Activated CD8-positive, alpha-beta memory T cell treated with anti-CD3 and anti-CD28 coated beads for 4 hours (primary cell): ENCODE measurements around the gene ZNF462.

Source experiments
- DNase-seq, 2 donors: peaks; one replicate each; pipeline ENCODE4 v3.0.0-alpha.2; 2020; ENCODE audit warnings: low read depth in 2 of 2

The ZNF462 gene

DNA sequence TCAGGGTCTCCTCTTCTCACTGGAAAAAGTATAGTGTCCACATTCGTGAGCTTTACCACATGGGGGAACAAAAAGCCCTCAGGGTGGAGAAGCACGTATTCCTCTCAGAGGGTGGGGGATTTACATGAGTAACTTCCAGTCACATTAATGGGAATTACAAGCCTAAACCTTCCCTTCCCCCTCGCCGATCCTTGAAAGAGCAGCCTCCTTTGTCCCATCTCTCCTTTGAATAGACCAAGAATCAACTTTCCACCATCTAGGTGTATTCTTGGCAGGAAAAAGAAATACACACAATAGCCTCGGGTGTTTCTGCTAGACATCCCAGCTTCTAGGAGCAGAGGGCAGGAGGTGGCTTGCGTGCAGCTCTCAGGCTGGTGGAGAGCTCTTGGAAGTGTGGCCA, 144.4 kb downstream of the ZNF462 start:
- DNase-seq = no peak

DNA sequence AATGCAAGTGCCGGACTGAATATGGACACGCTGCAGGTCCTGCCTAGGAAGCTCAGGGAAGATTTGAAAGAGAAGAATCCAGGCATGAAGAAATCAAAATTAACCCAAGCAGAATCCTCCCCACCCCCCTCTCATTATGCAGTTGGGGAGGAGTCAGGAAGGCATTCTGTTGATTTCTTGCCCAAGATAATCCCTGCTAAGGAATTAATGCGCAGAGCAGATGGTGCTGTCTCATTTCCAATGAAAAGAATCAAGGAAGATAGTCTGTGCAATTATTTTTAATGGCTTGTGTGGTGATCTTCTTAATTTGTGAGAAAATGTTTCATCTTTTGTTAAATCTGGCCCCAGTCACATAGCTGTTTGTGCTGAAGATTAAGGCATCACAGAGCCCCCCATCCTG, 145.0 kb downstream of the ZNF462 start:
- no peak for DNase-seq

DNA sequence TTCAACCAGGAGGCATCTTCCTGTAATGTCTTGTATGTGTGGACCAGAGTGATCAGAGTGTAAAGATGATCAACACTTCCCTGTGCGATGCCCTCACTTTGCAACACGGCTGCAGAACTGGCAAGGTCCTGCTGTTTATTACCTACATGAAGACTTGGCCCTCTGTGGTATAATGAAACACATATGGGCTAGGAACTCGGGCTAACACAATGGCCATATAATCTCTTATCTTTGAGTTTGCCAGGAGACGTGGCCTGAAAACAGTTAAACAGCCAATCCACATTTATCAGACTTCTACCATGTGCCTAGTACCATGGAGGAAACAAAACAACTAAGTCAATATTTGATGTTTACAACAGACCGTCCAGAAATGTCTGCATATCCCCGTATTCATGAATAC, 145.5 kb downstream of the ZNF462 start:
- DNase-seq = no peak

DNA sequence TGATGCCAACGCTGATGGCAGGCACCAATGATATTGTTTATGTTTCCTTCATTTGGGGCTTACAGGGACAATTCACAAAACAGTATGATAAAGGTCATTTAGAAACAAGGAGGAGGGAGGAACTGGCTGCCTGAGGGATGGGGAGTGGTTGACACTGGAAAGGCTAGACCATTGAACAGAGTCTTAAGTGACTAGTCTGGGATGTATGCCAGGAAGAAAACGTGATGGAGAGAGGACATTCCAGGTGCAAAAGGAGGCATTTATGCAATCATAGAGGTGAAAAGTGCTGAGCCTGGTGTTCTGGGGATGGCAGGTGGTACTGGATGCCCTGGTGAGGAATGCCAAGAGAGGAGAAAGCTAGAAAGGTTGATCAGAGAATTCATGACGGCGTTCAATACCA, 153.4 kb downstream of the ZNF462 start:
- no peak for DNase-seq

DNA sequence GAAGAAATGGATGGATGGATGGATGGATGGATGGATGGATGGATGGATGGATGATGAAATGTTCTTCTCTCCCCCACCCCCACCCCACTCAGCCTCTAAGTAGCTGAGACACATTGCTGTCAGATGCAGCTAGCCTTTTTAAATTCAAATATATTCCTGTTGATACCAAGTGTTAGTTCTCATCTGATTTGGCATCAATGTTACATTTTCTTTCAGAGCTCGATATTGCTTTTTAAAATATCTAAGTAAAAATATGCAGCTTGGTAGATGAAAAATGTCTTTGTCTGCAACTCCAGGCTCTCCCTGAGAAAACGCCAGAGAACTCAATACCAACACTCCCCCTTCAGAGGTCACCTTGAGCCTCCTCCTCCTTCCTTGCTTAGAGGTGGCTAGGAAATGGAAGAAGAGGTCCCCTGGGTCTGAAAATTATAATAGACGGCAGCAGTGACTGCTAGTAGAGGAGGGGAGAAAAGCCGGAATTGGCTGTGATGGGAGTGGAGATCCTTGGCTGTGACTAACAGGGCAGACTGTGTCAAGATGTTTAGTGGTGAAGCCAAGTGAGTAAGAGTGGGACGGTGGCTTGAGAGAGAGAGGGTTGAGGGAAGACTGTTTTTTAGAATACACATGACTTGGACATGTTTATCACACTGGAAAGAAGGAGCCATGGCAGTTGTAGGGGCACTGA, 156.0 kb downstream of the ZNF462 start:
- DNase-seq = no peak

DNA sequence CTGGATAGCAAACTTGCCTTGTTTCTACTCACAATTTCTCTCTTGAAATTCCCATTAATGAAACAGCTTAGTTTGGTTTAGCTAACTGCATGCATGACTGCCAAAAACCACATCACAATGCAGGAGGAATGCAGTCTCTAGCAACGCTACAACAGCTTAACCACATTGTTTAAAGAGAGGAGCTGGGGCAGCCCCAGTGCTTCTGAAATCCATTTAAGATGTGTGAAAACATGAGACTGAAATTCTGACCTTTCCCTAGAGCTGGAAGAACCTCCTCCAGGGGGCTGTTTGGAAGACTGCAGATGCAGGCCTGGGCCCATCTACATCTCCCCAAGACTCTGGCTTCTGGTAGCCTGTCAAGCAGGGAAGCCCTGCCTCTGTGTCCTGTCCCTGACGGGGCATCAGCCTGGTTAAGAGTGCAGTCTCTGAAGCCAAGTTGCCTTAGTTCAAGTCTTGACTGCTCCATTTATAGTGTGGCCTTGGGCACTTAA, 157.1 kb downstream of the ZNF462 start:
- DNase-seq = no peak

DNA sequence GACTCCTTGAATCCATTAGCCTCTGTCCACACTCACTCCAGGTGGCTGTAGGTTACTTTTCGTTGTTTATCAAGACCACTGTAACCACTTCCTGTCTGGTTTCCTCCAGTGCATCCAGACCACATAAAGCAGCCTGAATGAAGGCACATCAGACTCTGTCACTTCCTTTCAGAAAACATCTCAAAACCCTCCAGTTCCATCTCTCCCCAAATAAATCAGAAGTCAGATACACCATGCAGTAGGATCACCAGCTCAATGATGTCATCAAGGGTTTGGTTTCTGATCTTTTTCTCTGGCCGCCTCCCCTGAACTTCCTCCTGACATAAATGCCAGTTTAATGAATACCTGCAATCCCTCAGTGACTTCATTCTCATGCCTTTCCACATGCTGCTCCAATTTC, 161.2 kb downstream of the ZNF462 start:
- DNase-seq = no peak

DNA sequence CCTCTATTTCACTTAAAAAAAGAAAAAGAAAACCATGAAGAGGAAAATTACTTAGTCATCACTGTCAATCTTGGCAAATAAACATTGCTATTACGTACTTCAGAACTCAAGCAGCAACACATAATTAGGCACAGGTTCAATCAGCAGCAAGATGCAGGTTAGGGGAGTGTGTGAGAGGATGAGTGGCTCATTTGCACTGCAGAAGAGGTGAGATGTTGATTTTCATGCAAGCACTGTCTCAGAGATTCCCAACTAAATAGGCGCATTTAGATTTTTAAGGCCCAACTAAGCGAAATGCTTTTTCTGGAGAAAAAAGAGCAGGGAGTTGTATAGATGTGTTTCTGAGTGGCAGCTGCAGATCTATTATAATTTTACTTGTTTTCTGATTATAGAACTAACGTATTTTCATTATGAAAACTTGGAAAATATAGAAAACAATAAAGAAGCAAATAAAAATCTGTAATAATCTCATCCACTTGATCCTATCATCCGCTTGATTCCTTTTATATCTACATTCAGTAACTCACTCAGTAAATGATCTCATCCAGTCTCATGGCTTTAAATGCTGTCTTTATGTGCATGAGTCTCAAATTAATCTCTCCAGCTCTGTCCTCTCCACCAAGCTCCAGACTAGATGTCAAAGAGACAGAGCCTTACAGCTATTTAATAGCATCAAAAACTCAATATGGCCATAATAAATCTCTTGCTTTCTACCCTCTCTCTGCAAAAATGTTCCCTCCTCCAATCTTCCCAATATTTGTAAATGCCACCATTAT, 162.5 kb downstream of the ZNF462 start:
- DNase-seq = no peak

DNA sequence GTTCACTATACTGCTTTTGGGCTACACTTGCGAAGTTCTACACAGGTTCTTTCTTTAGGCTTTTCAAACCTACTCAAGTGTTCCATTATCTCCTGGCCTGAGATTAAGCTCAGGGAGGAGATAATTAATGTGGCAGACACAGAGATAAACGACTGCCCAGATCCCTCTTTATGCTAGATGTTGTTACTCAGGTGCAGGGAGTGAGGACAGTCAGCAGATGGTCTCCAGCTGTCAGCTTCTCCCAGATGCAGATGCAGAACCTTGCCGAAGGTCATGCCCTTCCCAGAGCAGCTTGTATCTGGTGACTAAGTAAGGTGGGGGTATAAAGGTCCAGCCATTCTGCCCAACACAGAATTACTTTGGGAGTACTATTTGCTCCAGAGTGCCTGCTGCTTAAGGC, 166.2 kb downstream of the ZNF462 start:
- DNase-seq = no peak

DNA sequence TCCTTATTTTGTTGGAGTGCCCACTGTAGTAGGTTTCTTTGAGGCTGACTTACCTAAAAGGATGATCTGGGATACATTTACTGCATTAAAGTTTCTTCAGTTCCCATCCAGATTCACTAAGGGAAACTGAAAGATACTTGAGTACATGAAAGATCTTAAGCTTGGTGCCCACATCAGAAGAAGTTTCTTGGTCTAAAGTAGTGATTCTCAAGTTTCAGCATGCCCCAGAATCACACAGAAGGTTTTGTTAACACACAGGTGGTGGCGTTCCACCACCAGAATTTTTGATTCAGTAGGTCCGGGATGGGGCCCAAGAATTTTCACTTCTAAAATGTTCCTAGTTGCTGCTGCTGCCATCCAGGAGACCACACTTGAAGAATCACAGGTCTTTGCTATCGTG, 171.0 kb downstream of the ZNF462 start:
- no peak for DNase-seq

DNA sequence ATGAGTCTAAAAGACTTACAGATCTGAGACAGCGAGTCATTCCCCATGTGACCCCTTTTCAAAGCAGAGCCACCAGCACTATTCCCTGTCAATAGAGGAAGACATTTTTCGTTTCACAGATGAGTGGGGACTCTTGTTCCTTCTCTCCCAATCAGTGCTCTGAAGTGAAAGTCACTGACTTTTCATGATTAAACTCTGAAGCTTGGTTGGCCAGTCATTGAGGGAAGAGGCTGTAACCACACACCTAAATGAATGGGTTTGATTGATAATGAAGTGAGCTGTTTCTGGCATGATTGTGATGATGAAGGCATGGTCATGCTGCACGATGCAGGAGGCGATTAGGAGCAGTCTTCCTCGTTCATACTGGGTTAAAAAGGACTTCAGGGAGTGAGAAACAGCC, 171.9 kb downstream of the ZNF462 start:
- DNase-seq = no peak

DNA sequence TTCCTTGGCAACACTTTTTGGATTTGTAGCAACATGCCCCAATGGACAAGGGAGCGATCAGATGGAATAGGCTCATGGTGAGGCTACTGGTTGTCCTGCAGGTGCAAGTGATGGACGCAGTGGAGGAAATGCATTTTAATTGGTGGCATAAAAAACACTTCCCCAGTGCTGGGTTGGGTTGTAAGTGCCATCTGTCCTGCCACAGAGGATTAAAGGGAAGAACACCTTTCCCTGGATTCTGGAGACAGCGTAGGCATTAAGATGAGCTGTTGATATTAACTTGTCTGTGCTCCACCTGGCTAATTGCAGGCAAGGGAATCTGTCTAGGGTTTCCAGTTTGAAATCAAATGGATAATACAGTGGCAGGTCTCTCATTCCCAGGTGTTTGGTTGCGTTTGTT, 173.4 kb downstream of the ZNF462 start:
- no peak for DNase-seq

DNA sequence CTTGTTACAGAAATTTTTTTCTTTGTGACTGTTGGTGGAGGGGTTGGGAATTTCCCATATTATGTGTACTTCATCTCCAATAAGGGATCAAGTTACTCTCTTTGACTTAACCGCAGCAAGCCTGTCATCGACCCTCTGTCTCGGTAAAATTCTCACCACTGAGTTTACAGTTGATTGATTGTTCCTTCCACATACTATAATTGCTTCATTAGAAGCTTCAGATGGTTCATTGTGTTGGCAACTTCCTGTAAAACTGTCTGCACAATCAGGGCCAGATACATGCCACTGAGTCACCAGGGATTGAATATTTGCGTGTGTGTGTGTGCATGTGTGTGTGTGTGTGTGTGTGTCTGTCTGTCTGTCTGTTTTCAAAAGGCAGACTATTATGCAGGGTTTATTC, 176.6 kb downstream of the ZNF462 start:
- DNase-seq = no peak

DNA sequence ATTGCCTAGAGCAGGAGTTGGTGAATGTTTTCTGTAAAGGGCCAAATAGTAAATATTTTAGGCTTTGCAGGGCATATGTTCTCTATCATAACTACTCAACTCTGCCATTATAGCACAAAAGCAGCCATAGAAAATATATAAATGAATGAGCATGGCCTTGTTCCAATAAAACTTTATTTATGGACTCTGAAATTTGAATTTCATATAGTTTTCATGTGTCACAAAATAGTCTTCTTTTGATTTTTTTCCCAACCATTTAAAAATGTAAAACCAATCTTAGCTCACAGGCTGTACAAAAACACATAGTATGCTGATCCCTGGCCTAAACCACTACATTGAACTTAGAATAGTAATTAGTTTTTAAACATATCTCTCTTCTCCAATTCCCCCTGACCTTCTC, 179.6 kb downstream of the ZNF462 start:
- DNase-seq = no peak

DNA sequence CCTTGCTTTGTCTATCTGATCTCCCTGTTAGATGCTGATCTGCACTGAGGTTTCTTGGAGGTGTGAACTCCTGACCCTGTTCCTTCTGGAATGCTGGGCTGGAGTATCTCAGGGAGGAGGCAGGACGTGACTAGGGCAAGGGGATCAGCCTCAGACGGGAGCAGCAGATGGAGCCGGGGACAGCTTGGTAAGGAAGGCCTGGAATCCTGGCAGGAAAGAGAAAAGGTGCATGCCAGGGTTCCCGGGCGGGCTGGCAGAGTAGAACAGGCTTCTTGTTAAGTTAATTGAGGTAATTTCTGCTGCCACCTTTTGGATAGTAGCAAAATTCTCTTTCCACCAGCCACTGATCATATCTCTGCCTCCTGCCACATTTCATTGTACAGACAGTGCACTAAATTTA, 180.9 kb downstream of the ZNF462 start:
- no peak for DNase-seq

DNA sequence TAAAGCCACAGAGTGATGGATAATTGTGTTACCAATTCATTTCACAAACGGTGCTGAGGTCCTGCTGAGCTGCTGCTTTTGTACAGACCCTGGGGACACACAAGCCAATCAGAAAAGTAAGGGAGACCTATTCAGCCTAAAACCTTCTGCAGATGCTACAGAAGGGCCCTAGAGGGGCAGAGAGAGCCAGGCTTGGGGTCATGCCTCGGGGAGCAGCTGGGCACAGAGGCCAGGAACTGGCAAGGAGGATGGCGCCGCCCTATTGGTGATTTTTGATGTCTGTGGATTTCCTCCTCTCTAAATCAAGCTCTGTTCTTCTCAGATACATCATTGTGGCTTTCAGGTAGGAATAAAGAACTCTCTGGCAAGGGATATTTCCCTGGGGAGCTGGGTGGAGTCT, 181.9 kb downstream of the ZNF462 start:
- no peak for DNase-seq

DNA sequence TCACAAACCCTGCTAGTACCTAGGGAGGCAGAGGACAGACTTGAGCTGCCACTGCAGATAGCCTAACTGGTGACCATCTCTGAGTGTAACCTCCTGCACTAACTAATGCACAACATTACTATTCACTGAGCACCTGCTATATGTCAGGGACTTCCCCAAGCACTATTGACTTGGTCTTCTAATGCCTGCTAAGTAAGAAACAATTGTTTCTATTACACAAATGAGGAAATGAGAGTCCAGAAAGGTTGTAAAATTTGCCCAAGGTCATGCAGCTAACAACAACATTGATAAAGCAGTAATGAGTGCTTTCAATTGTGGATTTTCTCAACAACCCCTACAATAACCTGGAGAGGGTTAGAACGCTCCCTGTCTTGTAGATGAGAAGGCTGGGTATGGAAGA, 183.7 kb downstream of the ZNF462 start:
- no peak for DNase-seq

DNA sequence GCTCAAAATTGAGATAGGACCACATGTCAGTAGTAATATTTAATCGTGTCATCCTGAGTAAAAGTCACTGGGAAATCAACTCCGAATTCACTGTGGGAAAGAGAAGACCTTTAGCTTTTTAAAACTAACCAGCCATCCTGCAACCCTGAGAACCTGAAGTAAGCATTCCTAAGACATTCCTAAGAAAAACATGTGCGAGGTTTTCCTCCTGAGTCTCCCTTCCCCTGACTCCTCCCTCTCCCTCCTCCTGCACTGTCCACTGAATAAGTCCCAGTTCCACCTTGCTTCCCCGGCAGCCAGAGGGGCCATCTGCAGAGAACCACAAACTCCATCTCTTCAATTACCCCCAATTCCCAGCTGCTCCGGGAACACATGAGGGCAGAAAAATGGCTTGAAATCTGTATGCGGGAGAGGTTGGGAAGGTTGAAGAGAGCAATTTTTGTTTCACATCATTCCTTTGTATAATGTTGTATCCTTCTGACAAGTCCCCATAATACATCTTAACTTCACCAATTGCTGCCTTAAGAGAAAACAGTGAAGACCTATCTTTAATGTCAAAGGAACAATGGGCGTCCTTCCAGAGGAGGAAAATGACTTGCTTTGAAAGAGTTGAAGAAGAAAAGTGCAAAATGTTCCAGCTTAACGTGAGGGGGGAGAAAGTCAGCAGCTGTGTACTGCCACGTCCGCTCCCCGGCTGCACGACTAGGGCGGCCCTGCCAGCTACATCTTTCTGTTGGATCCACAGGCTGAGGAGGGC, 186.3 kb downstream of the ZNF462 start:
- DNase-seq = no peak

DNA sequence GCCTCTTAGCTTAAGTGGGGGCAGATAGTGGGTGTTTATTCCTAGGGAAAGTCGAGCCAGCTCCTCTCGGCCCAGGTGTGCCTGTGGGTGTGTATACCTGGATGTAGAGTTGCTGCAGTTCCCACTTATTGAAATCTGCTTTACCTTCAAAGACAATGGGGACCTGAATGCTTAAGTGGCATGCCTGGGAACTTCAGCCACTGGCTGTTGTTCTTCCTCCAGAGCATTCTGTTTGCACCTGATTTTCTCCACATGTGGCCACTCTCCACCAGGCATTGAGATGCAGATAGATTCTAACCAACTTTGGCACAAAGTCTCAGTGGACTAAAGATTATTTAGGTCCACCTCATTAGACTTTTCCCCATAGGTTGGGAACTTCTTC, 186.8 kb downstream of the ZNF462 start:
- no peak for DNase-seq

DNA sequence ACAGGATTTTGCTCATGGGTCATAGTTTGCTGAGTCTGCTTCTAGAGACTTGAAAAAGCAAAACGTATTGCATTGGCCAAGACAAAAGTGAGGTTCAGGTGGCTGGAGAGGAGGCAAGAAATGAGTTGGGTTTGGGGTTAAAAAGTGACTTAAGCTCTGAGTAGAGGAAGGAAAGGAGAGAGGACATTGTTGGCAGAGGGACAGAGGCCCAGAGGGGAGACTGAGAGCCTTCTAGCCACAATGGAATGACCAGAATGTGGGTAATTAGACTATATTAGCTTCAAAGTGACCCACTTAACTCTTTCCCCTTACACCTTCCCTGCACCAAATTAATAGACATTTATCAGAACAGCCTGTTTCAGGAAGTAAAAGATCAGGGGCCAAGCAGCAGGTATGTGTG, 188.4 kb downstream of the ZNF462 start:
- DNase-seq = no peak

DNA sequence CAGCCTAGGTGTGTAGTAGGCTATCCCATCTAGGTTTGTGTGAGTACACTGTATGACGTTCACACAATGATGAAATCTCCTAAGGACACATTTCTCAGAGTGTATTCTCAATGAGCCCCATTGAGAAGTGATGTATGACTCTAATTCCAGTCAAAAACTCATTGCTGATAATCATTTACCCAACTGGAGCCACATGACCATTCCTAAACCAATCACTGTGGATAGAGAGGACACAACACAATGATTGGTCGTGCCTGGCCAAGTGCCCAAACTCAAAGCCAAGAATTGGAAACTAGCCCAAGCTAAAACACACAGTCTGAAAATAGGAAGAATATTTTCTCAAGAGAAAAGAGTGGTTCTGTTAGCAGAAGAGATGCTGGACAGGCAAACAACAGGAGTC, 191.2 kb downstream of the ZNF462 start:
- DNase-seq = no peak

DNA sequence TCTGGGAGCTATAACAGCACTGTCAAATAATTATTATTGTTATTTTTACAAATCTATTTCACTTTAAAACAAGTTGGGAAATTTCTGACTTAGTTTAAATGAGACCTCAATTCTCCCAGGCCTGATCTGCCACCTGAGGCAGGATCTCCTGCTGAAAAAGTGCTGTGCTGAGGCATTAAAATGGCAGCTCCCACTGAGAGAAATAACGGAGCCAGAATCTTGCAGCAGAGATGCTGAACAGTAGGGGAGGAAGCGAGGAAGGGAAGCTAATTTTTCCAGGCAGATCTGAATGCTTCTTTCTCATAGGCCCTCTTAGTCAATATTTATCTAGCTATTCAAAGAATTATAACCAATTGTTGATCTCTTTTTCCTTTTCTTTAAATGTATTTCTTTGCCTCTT, 196.3 kb downstream of the ZNF462 start:
- DNase-seq = no peak

DNA sequence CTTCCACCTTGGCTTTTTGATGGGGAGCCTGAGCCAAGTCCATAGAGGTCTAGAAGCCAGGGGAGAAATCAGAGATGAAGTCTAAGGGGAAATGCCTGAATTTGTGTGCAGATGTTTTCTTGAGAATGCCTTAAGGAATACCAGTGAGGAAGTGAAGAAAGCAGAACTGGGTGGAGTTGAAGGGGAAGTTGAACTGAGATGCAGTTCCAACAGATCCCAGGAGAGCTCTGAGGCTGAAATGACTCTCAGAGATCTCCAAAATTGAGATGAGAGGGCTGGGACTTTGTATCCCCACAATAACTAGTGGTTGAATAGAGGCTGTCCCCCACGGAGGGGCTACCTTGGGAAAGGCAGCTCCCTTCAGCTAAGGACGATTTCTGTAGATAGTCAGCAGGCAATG, 197.1 kb downstream of the ZNF462 start:
- DNase-seq = no peak
